ENCODE data around the gene C5orf52.
"Not testable (repeated sequence)": the region's sequence is repeated elsewhere in the genome, so short reads cannot be mapped to it uniquely, and the experiment has no call there.

Gene C5orf52

GRCh38 chr5:157679801-157680200, 8.5 kb downstream of the C5orf52 start:
- no peak for DNase-seq (ENCODE audit: low read depth)

GRCh38 chr5:157680239-157680638, 8.9 kb downstream of the C5orf52 start:
- no peak for DNase-seq (ENCODE audit: low read depth)

GRCh38 chr5:157681048-157681447, 9.7 kb downstream of the C5orf52 start:
- no peak for DNase-seq (ENCODE audit: low read depth)

- no peak for DNase-seq (ENCODE audit: low read depth)
These were observed 10.9 kb downstream of the C5orf52 start for GRCh38 chr5:157682257-157682656.

GRCh38 chr5:157686276-157687197, 15.2 kb downstream of the C5orf52 start:
- DNase-seq (ENCODE audit: low read depth) = not testable (repeated sequence)

- no peak for DNase-seq (ENCODE audit: low read depth)
These were observed 15.8 kb downstream of the C5orf52 start for GRCh38 chr5:157687198-157687554.

GRCh38 chr5:157689942-157690689, 18.8 kb downstream of the C5orf52 start:
- DNase-seq (ENCODE audit: low read depth) = no peak

GRCh38 chr5:157690690-157691433, 19.5 kb downstream of the C5orf52 start:
- no peak for DNase-seq (ENCODE audit: low read depth)

- not testable (repeated sequence) for DNase-seq (ENCODE audit: low read depth)
These were observed 22.5 kb downstream of the C5orf52 start for GRCh38 chr5:157693816-157694215.

GRCh38 chr5:157696154-157696553, 24.8 kb downstream of the C5orf52 start:
- DNase-seq (ENCODE audit: low read depth) = not testable (repeated sequence)

- not testable (repeated sequence) for DNase-seq (ENCODE audit: low read depth)
These were observed 27.3 kb downstream of the C5orf52 start for GRCh38 chr5:157698674-157699073.

- DNase-seq (ENCODE audit: low read depth) = no peak
These were observed 32.4 kb downstream of the C5orf52 start for GRCh38 chr5:157703736-157704135.

GRCh38 chr5:157708866-157709265, 37.5 kb downstream of the C5orf52 start:
- DNase-seq (ENCODE audit: low read depth) = no peak

GRCh38 chr5:157709346-157709745, 38.0 kb downstream of the C5orf52 start:
- no peak for DNase-seq (ENCODE audit: low read depth)

- no peak for DNase-seq (ENCODE audit: low read depth)
These were observed 39.1 kb downstream of the C5orf52 start for GRCh38 chr5:157710431-157710830.

GRCh38 chr5:157710882-157711281, 39.5 kb downstream of the C5orf52 start:
- DNase-seq (ENCODE audit: low read depth) = no peak

- DNase-seq (ENCODE audit: low read depth) = no peak
These were observed 42.7 kb downstream of the C5orf52 start for GRCh38 chr5:157713830-157714595.

- no peak for DNase-seq (ENCODE audit: low read depth)
These were observed 43.2 kb downstream of the C5orf52 start for GRCh38 chr5:157714596-157714864.

- DNase-seq (ENCODE audit: low read depth) = no peak
These were observed 47.2 kb downstream of the C5orf52 start for GRCh38 chr5:157718519-157718918.

GRCh38 chr5:157719245-157719644, 47.9 kb downstream of the C5orf52 start:
- no peak for DNase-seq (ENCODE audit: low read depth)

- no peak for DNase-seq (ENCODE audit: low read depth)
These were observed 49.8 kb downstream of the C5orf52 start for GRCh38 chr5:157721159-157721558.

GRCh38 chr5:157722895-157723294, 51.6 kb downstream of the C5orf52 start:
- DNase-seq (ENCODE audit: low read depth) = not testable (repeated sequence)

Data from activated T-cell treated with anti-CD3 and anti-CD28 coated beads for 1 hour (primary cell).